HCT116 (cell line): ENCODE data around the gene RAD18. TPM values are rescaled to one million over a fixed set of nuclear protein-coding genes. Genes with fewer than 3 reads are reported as not detected.

Source experiments
- ATAC-seq: fragments of 200-7000 bp; cut with Tn5 transposase; 2 replicates; pipeline ENCODE4 v1.9.1; 2020; ENCODE audit warnings: mild to moderate bottlenecking, moderate library complexity
- BruUV-seq: library from RNA; stranded (reverse); fragments of 400-500 nt; replicated peaks from 2 replicates; lab custom pipeline; 2021; lab: Mats Ljungman, UMichigan
- CTCF ChIA-PET: fragments of 300-600 bp; sonication (Branson Sonifier 250); formaldehyde crosslinking; loops from one replicate; lab custom pipeline; 2021; ENCODE audit warnings: antibody characterized with exemption; lab: Charles Lee
- POLR2A ChIA-PET: fragments of 300-600, 350-600 bp; sonication (Branson Sonifier 250); formaldehyde crosslinking; loops from one replicate; lab custom pipeline; 2021; ENCODE audit warnings: antibody characterized with exemption; lab: Charles Lee
- RAD21 ChIA-PET, 2 experiments: fragments of 300-600 bp; sonication (Branson Sonifier 250); formaldehyde crosslinking; loops; one replicate each; lab custom pipeline; 2023; ENCODE audit warnings: low total read pairs in 2 of 2; ENCODE audit not compliant: uncharacterized antibody in 2 of 2, unreplicated experiment in 2 of 2, low non-redundant PET in 1 of 2; lab: Charles Lee
- DNase-seq: peaks from one replicate; pipeline ENCODE4 v3.0.0-alpha.2; 2010; ENCODE audit warnings: low read depth, low spot score
- H2AFZ ChIP-seq: fragments of 200-600 bp; shearing (Covaris generic), sonication (generic); 2 replicates; pipeline ENCODE4 v1.6.1; 2017; ENCODE audit warnings: low read depth, mixed run types, mixed read lengths, antibody characterized with exemption, low read length; ENCODE audit not compliant: poor library complexity, severe bottlenecking
- H3K27ac ChIP-seq: 2 replicates; pipeline ENCODE4 v1.5.1; 2012; ENCODE audit warnings: low read depth, low read length
- H3K27me3 ChIP-seq: fragments of 200-600 bp; sonication (generic); 2 replicates; pipeline ENCODE4 v1.6.1; 2016; ENCODE audit warnings: mixed run types, low read length, mixed read lengths; ENCODE audit not compliant: insufficient read depth
- H3K36me3 ChIP-seq, 2 experiments: fragments of 200-500 bp in 1 of 2; fragments of 200-600 bp in 1 of 2; sonication (Bioruptor generic) in 1 of 2; sonication (generic) in 1 of 2; 2 replicates each; pipeline versions ENCODE4 v1.5.1 to v1.6.1; 2014 to 2016; ENCODE audit warnings: low read length in 2 of 2, inconsistent platforms in 1 of 2, mixed read lengths in 1 of 2, mixed run types in 1 of 2; ENCODE audit not compliant: insufficient read depth in 2 of 2, control insufficient read depth in 1 of 2
- H3K4me1 ChIP-seq, 2 experiments: fragments of 200-600 bp in 1 of 2; sonication (generic) in 1 of 2; 2 replicates each; pipeline versions ENCODE4 v1.5.1 to v1.6.1; 2012 to 2017; ENCODE audit warnings: low read length in 2 of 2, inconsistent platforms in 1 of 2, mild to moderate bottlenecking in 1 of 2, mixed read lengths in 1 of 2, mixed run types in 1 of 2, moderate library complexity in 1 of 2; ENCODE audit not compliant: insufficient read depth in 2 of 2, control insufficient read depth in 1 of 2
- H3K4me2 ChIP-seq: fragments of 200-600 bp; sonication (generic); 2 replicates; pipeline ENCODE4 v1.6.1; 2017; ENCODE audit warnings: mixed run types, low read length, mixed read lengths
- H3K4me3 ChIP-seq, 2 experiments: fragments of 200-600 bp in 1 of 2; sonication (generic) in 1 of 2; replicated peaks in 1 of 2; 2 replicates each; pipeline ENCODE4 v1.5.1; 2011 to 2016; ENCODE audit warnings: low read length in 2 of 2, control low read depth in 1 of 2, low read depth in 1 of 2, mild to moderate bottlenecking in 1 of 2, mixed read lengths in 1 of 2, mixed run types in 1 of 2
- H3K79me2 ChIP-seq: fragments of 200-600 bp; sonication (generic); 2 replicates; pipeline ENCODE4 v1.6.1; 2017; ENCODE audit warnings: mild to moderate bottlenecking, mixed run types, low read length, moderate library complexity, mixed read lengths; ENCODE audit not compliant: insufficient read depth
- H3K9ac ChIP-seq: fragments of 200-600 bp; sonication (generic); 2 replicates; pipeline ENCODE4 v1.6.1; 2016; ENCODE audit warnings: low read length, mixed read lengths
- H3K9me2 ChIP-seq: fragments of 200-600 bp; sonication (generic), shearing (Covaris generic); 2 replicates; pipeline ENCODE4 v1.6.1; 2017; ENCODE audit warnings: mixed run types, mild to moderate bottlenecking, moderate library complexity; ENCODE audit not compliant: insufficient read depth
- H3K9me3 ChIP-seq, 2 experiments: fragments of 200-500 bp in 1 of 2; fragments of 200-600 bp in 1 of 2; sonication (Bioruptor generic) in 1 of 2; sonication (generic) in 1 of 2; 2 replicates each; pipeline ENCODE4 v1.6.1; 2014 to 2017; ENCODE audit warnings: low read length in 2 of 2, mixed read lengths in 2 of 2, inconsistent platforms in 1 of 2, low read depth in 1 of 2, mild to moderate bottlenecking in 1 of 2, mixed run types in 1 of 2, moderate library complexity in 1 of 2; ENCODE audit not compliant: control insufficient read depth in 1 of 2, insufficient read depth in 1 of 2
- H4K20me1 ChIP-seq: fragments of 200-600 bp; sonication (generic), shearing (Covaris generic); 2 replicates; pipeline ENCODE4 v1.6.1; 2017; ENCODE audit warnings: mixed run types, mild to moderate bottlenecking, moderate library complexity; ENCODE audit not compliant: insufficient read depth
- ATF3 ChIP-seq: IDR thresholded peaks from 2 replicates; pipeline ENCODE4 v1.6.1; 2012
- CBX3 ChIP-seq: IDR thresholded peaks from 2 replicates; pipeline ENCODE4 v1.6.1; 2012; ENCODE audit warnings: low read depth
- CEBPB ChIP-seq: IDR thresholded peaks from 2 replicates; pipeline ENCODE4 v1.6.1; 2012; ENCODE audit warnings: low read depth
- CTCF ChIP-seq, 3 experiments: fragments of 200-600 bp in 1 of 3; sonication (generic) in 1 of 3; IDR thresholded peaks in 2 of 3; conservative IDR thresholded peaks in 1 of 3; 2 replicates each; pipeline ENCODE4 v1.5.1; 2012 to 2017; ENCODE audit warnings: low read depth in 2 of 3, low read length in 2 of 3, antibody characterized with exemption in 1 of 3, borderline replicate concordance in 1 of 3, control low read depth in 1 of 3, mild to moderate bottlenecking in 1 of 3, mixed read lengths in 1 of 3, mixed run types in 1 of 3, moderate library complexity in 1 of 3; ENCODE audit not compliant: insufficient read depth in 1 of 3
- EGR1 ChIP-seq: IDR thresholded peaks from 2 replicates; pipeline ENCODE4 v1.6.1; 2012; ENCODE audit warnings: low read depth
- ELF1 ChIP-seq: IDR thresholded peaks from 2 replicates; pipeline ENCODE4 v1.6.1; 2012; ENCODE audit warnings: low read depth, borderline replicate concordance
- EZH2 ChIP-seq: fragments of 200-600 bp; sonication (generic); IDR thresholded peaks from 2 replicates; pipeline ENCODE4 v1.6.1; 2017; ENCODE audit warnings: antibody characterized with exemption, mixed run types
- EZH2phosphoT487 ChIP-seq: fragments of 200-600 bp; IDR thresholded peaks from 2 replicates; pipeline ENCODE4 v1.6.1; 2018; ENCODE audit warnings: antibody characterized with exemption, borderline replicate concordance
- FOSL1 ChIP-seq: IDR thresholded peaks from 2 replicates; pipeline ENCODE4 v1.6.1; 2012; ENCODE audit warnings: low read depth
- JUND ChIP-seq: IDR thresholded peaks from 2 replicates; pipeline ENCODE4 v1.6.1; 2012
- MAX ChIP-seq: IDR thresholded peaks from 2 replicates; pipeline ENCODE4 v1.6.1; 2012
- POLR2A ChIP-seq: IDR thresholded peaks from 2 replicates; pipeline ENCODE4 v1.7.0; 2011; ENCODE audit warnings: borderline replicate concordance; ENCODE audit not compliant: insufficient read depth, insufficient read length; ENCODE audit errors: extremely low read depth
- POLR2AphosphoS5 ChIP-seq: IDR thresholded peaks from 2 replicates; pipeline ENCODE4 v1.6.1; 2011; ENCODE audit warnings: mild to moderate bottlenecking, low read depth, low read length, moderate library complexity
- RAD21 ChIP-seq: IDR thresholded peaks from 2 replicates; pipeline ENCODE4 v1.6.1; 2012; ENCODE audit warnings: low read depth, mild to moderate bottlenecking
- SIN3A ChIP-seq: IDR thresholded peaks from 2 replicates; pipeline ENCODE4 v1.6.1; 2012; ENCODE audit warnings: low read depth
- SP1 ChIP-seq: IDR thresholded peaks from 2 replicates; pipeline ENCODE4 v1.6.1; 2012; ENCODE audit warnings: low read depth
- SRF ChIP-seq: IDR thresholded peaks from 2 replicates; pipeline ENCODE4 v1.6.1; 2012; ENCODE audit warnings: low read depth
- TCF7L2 ChIP-seq: IDR thresholded peaks from 2 replicates; pipeline ENCODE4 v1.7.0; 2011; ENCODE audit warnings: borderline replicate concordance, inconsistent platforms; ENCODE audit not compliant: insufficient read depth, insufficient read length; ENCODE audit errors: extremely low read depth
- YY1 ChIP-seq: IDR thresholded peaks from 2 replicates; pipeline ENCODE4 v1.6.1; 2011; ENCODE audit warnings: low read length, low read depth, moderate library complexity, mild to moderate bottlenecking; ENCODE audit not compliant: insufficient replicate concordance; ENCODE audit errors: extremely low read depth
- ZFX ChIP-seq: fragments of 450-650 bp; IDR thresholded peaks from 2 replicates; pipeline ENCODE4 v1.6.1; 2017
- ZNF274 ChIP-seq: fragments of 200-500 bp; sonication (Bioruptor generic); IDR thresholded peaks from 2 replicates; pipeline ENCODE4 v1.6.1; 2014; ENCODE audit warnings: mild to moderate bottlenecking, low read depth, low read length, inconsistent platforms
- intact Hi-C: fragments of 100-400 bp; cut with micrococcal nuclease; formaldehyde crosslinking; loops from 2 replicates; pipeline ENCODE4 v1.10.0; 2022
- total RNA-seq: library from RNA; stranded (reverse); gene quantifications from one replicate; pipeline ENCODE4 v1.2.1, GENCODE V29; 2021; ENCODE audit not compliant: unreplicated experiment
- TF ChIP-seq, protein P1 (sequence below): IDR thresholded peaks from 2 replicates; pipeline ENCODE4 v1.6.1; 2012; ENCODE audit warnings: low read depth

RAD18 gene
- total RNA-seq, 1 experiment from 2014 or later: 28.7 TPM

- H3K9ac ChIP-seq: peak overlapping the region; percentile 22; the same call in 1 of the 2 replicates
- DNase-seq (peak; percentile 10), ATAC-seq (peak; percentile 65)
- no peak overlapping the region for H2AFZ ChIP-seq
- H4K20me1 ChIP-seq: no peaks in the 10 kb centered on the region
- peak overlapping the region; percentile 37; the same call in 1 of the 2 replicates for H3K27ac ChIP-seq
- H3K36me3 ChIP-seq: peaks cover 0 to 22% of the 10 kb centered on the region in 2 experiments; a peak in 1 of 4 replicates
- H3K9me3 ChIP-seq: no peaks in the 10 kb centered on the region
- POLR2A ChIA-PET: no interaction called here
- CTCF ChIA-PET: interaction anchor here (0.9 kb wide), 1 partner anchor 168 kb away, joined by 3 read pairs; the partner anchor contains the start of gene OXTR
- no peaks in the 10 kb centered on the region for H3K27me3 ChIP-seq
- H3K4me1 ChIP-seq: peaks cover 12 to 24% of the 10 kb centered on the region in 2 experiments
- H3K4me3 ChIP-seq: no peak overlapping the region
- no peaks in the 10 kb centered on the region for H3K9me2 ChIP-seq
- no TSS peak for BruUV-seq
- peak overlapping the region; percentile 62 for H3K4me2 ChIP-seq
- peaks cover 3% of the 10 kb centered on the region; the same call in 1 of the 2 replicates for H3K79me2 ChIP-seq
- RAD21 ChIA-PET: no interaction called here
- intact Hi-C loops: loop anchor here (10.0 kb wide), 1 partner anchor 273 kb away; no protein-coding TSS in a partner anchor
- TF ChIP-seq SIN3A: no peak
- TF ChIP-seq FOSL1: peak; percentile 86
- no peak for TF ChIP-seq CBX3
- TF ChIP-seq CEBPB: 0 out of 2 replicates have a peak, but pooled peaks have one; percentile 8
- TF ChIP-seq SRF: no peak
- TF ChIP-seq SP1: peak; percentile 43; the same call in 1 of the 2 replicates
- TF ChIP-seq TCF7L2: no peak
- TF ChIP-seq, protein P1, sequence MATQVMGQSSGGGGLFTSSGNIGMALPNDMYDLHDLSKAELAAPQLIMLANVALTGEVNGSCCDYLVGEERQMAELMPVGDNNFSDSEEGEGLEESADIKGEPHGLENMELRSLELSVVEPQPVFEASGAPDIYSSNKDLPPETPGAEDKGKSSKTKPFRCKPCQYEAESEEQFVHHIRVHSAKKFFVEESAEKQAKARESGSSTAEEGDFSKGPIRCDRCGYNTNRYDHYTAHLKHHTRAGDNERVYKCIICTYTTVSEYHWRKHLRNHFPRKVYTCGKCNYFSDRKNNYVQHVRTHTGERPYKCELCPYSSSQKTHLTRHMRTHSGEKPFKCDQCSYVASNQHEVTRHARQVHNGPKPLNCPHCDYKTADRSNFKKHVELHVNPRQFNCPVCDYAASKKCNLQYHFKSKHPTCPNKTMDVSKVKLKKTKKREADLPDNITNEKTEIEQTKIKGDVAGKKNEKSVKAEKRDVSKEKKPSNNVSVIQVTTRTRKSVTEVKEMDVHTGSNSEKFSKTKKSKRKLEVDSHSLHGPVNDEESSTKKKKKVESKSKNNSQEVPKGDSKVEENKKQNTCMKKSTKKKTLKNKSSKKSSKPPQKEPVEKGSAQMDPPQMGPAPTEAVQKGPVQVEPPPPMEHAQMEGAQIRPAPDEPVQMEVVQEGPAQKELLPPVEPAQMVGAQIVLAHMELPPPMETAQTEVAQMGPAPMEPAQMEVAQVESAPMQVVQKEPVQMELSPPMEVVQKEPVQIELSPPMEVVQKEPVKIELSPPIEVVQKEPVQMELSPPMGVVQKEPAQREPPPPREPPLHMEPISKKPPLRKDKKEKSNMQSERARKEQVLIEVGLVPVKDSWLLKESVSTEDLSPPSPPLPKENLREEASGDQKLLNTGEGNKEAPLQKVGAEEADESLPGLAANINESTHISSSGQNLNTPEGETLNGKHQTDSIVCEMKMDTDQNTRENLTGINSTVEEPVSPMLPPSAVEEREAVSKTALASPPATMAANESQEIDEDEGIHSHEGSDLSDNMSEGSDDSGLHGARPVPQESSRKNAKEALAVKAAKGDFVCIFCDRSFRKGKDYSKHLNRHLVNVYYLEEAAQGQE: no peak
- peak; percentile 24; the same call in 1 of the 2 replicates for TF ChIP-seq MAX
- no peak for TF ChIP-seq ZNF274
- no peak for TF ChIP-seq YY1
- TF ChIP-seq CTCF (IDR thresholded peaks at IDR 0.05 in 2 of 3, conservative IDR thresholded peaks at IDR 0.05 in 1 of 3; ENCODE audit: borderline replicate concordance in 1 of 3, insufficient read depth in 1 of 3, low read depth in 2 of 3, low read length in 2 of 3): no peak
- no peak for TF ChIP-seq POLR2A
- TF ChIP-seq ATF3: no peak
- TF ChIP-seq ZFX: no peak
- no peak for TF ChIP-seq ELF1
- peak; percentile 78 for TF ChIP-seq JUND
- TF ChIP-seq POLR2AphosphoS5: no peak
- TF ChIP-seq RAD21: no peak; the same call in 1 of the 2 replicates
- no peak for TF ChIP-seq EGR1
- no peak for TF ChIP-seq EZH2phosphoT487
- TF ChIP-seq EZH2: no peak
These were observed 25.9 kb downstream of the RAD18 start for GRCh38 chr3:8937064-8938020.
